HepG2 (cell line): ENCODE data around the gene WDR54. TPM values are rescaled to one million over a fixed set of nuclear protein-coding genes. Genes with fewer than 3 reads are reported as not detected.

ENCODE experiments used
- RBFOX2 ChIP-seq: fragments of 200-400 bp; formaldehyde crosslinking; IDR thresholded peaks from 2 replicates; pipeline ENCODE4 v1.6.1; 2017; ENCODE audit warnings: low read depth, mild to moderate bottlenecking, low read length
- RBM22 ChIP-seq: fragments of 200-400 bp; formaldehyde crosslinking; optimal IDR thresholded peaks from 2 replicates; pipeline ENCODE3; 2017; ENCODE audit warnings: mild to moderate bottlenecking, low read length, moderate library complexity
- RFXANK ChIP-seq: IDR thresholded peaks from 2 replicates; pipeline ENCODE4 v1.6.1; 2016
- SIX1 ChIP-seq: sonication (generic); formaldehyde crosslinking; IDR thresholded peaks from 2 replicates; pipeline ENCODE4 v1.4.0; 2020; ENCODE audit warnings: missing genetic modification reagents, borderline replicate concordance
- TAF15 ChIP-seq: fragments of 200-400 bp; formaldehyde crosslinking; IDR thresholded peaks from one replicate; pipeline ENCODE4 v1.6.1; 2018; ENCODE audit warnings: mild to moderate bottlenecking, low read depth, low read length; ENCODE audit not compliant: poor library complexity, severe bottlenecking
- ZBTB10 ChIP-seq: sonication (generic); formaldehyde crosslinking; IDR thresholded peaks from 2 replicates; pipeline ENCODE4 v1.4.0; 2020; ENCODE audit warnings: missing genetic modification reagents, borderline replicate concordance
- ZNF703 ChIP-seq: sonication (generic); formaldehyde crosslinking; IDR thresholded peaks from 2 replicates; pipeline ENCODE4 v1.5.1; 2020; ENCODE audit warnings: missing genetic modification reagents, mild to moderate bottlenecking, moderate library complexity, borderline replicate concordance
- ZNF770 ChIP-seq: sonication (generic); formaldehyde crosslinking; IDR thresholded peaks from 2 replicates; pipeline ENCODE4 v1.5.0; 2020; ENCODE audit warnings: mild to moderate bottlenecking, missing genetic modification reagents
- polyA plus RNA-seq, 8 experiments: library from polyadenylated mRNA; depleted of rRNA in 3 of 8; stranded (reverse) in 7 of 8; unstranded in 1 of 8; fragments of >200 nt; fragmentation: Illumina TruSeq in 4 of 8; extraction: Trizol in 4 of 8; gene quantifications; 2 replicates each; pipeline versions ENCODE4 v1.2.1 to v1.2.3, GENCODE V29; 2011 to 2016; ENCODE audit warnings: low read depth in 4 of 8, missing spikeins in 1 of 8, mixed read lengths in 1 of 8; ENCODE audit not compliant: insufficient read depth in 1 of 8
- total RNA-seq, 5 experiments: library from RNA; depleted of rRNA; stranded (reverse); fragments of >200 nt; fragmentation: Illumina TruSeq; extraction: Trizol; gene quantifications; 2 replicates each; pipeline ENCODE4 v1.2.3, GENCODE V29; 2016; ENCODE audit warnings: low read depth in 1 of 5
- TF ChIP-seq, protein P1 (sequence below): sonication (generic); formaldehyde crosslinking; IDR thresholded peaks from 2 replicates; pipeline ENCODE4 v1.9.0; 2021; ENCODE audit warnings: missing genetic modification reagents, borderline replicate concordance

WDR54 gene
- total and polyA plus RNA-seq, 2 of the 13 experiments (the other 11 are each of a cell fraction or from before 2014, with no cell fraction given): 2.0 to 17.3 TPM

DNA sequence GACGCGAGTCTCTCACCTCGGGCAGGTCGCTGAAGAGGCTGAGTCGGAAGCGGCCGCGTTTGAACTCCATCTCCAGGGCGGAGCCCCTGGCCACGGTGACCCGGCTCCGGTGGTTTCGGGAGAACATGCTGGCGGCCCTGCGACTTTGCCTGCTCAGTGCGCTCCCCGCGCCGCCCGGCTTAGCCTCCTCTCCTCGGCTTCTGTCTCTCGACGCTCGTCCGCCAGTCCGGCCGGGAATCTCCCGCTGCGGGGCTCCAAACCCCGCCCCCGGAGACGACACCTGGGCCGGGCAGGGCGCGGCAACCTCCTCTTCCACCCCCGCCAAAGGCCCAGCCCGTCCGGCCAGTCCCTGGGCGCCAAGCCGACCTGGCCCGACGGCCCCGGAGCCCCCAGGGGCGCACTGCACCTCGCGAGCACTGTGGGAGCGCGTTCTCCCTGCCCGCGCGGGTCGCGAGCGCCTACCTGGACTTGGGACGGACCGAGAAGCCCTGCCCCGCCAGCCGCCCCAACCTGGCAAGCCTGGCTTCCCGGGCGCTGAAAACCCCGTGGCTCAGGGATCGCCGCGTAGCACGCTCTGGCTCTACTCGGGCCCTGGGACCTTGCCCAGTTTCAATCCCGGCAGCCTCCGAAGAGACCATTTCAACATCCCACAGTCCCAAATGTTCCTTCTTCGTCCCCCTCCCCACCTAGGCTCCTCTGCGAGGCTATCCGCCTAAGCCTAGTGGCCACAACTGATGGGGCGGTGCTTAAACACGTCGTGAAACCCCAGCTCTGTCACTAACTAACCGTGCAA is 20.4 kb downstream of the WDR54 start, which contains the start of gene RTKN (continued):
- TF ChIP-seq SIX1 (CRISPR knock-in tag): peak; percentile 47; the same call in 1 of the 2 replicates
- TF ChIP-seq, protein P1, sequence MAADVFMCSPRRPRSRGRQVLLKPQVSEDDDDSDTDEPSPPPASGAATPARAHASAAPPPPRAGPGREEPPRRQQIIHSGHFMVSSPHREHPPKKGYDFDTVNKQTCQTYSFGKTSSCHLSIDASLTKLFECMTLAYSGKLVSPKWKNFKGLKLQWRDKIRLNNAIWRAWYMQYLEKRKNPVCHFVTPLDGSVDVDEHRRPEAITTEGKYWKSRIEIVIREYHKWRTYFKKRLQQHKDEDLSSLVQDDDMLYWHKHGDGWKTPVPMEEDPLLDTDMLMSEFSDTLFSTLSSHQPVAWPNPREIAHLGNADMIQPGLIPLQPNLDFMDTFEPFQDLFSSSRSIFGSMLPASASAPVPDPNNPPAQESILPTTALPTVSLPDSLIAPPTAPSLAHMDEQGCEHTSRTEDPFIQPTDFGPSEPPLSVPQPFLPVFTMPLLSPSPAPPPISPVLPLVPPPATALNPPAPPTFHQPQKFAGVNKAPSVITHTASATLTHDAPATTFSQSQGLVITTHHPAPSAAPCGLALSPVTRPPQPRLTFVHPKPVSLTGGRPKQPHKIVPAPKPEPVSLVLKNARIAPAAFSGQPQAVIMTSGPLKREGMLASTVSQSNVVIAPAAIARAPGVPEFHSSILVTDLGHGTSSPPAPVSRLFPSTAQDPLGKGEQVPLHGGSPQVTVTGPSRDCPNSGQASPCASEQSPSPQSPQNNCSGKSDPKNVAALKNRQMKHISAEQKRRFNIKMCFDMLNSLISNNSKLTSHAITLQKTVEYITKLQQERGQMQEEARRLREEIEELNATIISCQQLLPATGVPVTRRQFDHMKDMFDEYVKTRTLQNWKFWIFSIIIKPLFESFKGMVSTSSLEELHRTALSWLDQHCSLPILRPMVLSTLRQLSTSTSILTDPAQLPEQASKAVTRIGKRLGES (CRISPR knock-in tag): peak; percentile 18; the same call in 1 of the 2 replicates
- TF ChIP-seq RBM22: no peak
- TF ChIP-seq ZNF703: peak; percentile 88
- peak; percentile 8 for TF ChIP-seq TAF15
- TF ChIP-seq RBFOX2: peak; percentile 99
- TF ChIP-seq ZBTB10: no peak; the same call in 1 of the 2 replicates
- peak; percentile 16; the same call in 1 of the 2 replicates for TF ChIP-seq RFXANK (CRISPR knock-in tag)
- TF ChIP-seq ZNF770 (CRISPR knock-in tag): peak; percentile 47; the same call in 1 of the 2 replicates
